Gastrocnemius medialis (tissue), 4 donors: ENCODE results near the gene KIF16B.

ENCODE experiments used
- CTCF ChIP-seq, 5 experiments: fragments of 450-650 bp in 3 of 5; fragments of 200-600 bp in 2 of 5; sonication (generic) in 2 of 5; IDR thresholded peaks in 4 of 5; conservative IDR thresholded peaks in 1 of 5; 1 replicate in 4 of 5; 2 replicates in 1 of 5; pipeline ENCODE4 v1.5.1; 2016 to 2019; ENCODE audit warnings: antibody characterized with exemption in 5 of 5, mild to moderate bottlenecking in 3 of 5, moderate library complexity in 3 of 5
- POLR2A ChIP-seq, 2 donors: fragments of 450-650 bp; IDR thresholded peaks; one replicate each; pipeline ENCODE4 v1.6.1; 2017; ENCODE audit warnings: antibody characterized with exemption in 2 of 2, mild to moderate bottlenecking in 2 of 2, moderate library complexity in 2 of 2

- TF ChIP-seq CTCF (IDR thresholded peaks at IDR 0.05 in 4 of 5, conservative IDR thresholded peaks at IDR 0.05 in 1 of 5) = no peak
- no peak for TF ChIP-seq POLR2A (IDR thresholded peaks at IDR 0.05)
These were observed 41.8 kb downstream of the KIF16B start for GRCh38 chr20:16531485-16531884.
